AG09309 (cell line): Measurements from ENCODE around the gene TMEM163.

Experiments
- DNase-seq: peaks from one replicate; pipeline ENCODE4 v3.0.0-alpha.2; 2010; ENCODE audit warnings: low read depth
- H3K4me3 ChIP-seq: 2 replicates; pipeline ENCODE4 v1.5.1; 2011; ENCODE audit warnings: mild to moderate bottlenecking, low read depth, low read length, moderate library complexity; ENCODE audit not compliant: control insufficient read depth
- CTCF ChIP-seq: IDR thresholded peaks from 2 replicates; pipeline ENCODE4 v1.5.1; 2011; ENCODE audit warnings: mild to moderate bottlenecking, low read depth, low read length, inconsistent platforms; ENCODE audit not compliant: insufficient read depth, control insufficient read depth; ENCODE audit errors: missing control alignments

The TMEM163 gene

GRCh38 chr2:134549104-134549503, 169.7 kb downstream of the TMEM163 start:
- peak; percentile 24 for DNase-seq
- TF ChIP-seq CTCF = no peak
- no peak overlapping the region for H3K4me3 ChIP-seq

GRCh38 chr2:134540990-134541389, 177.8 kb downstream of the TMEM163 start:
- no peak overlapping the region for H3K4me3 ChIP-seq
- TF ChIP-seq CTCF = no peak
- no peak for DNase-seq

GRCh38 chr2:134539981-134540380, 178.8 kb downstream of the TMEM163 start:
- no peak for TF ChIP-seq CTCF
- DNase-seq = no peak
- no peak overlapping the region for H3K4me3 ChIP-seq

GRCh38 chr2:134537702-134538101, 181.1 kb downstream of the TMEM163 start:
- H3K4me3 ChIP-seq = no peak overlapping the region
- no peak for TF ChIP-seq CTCF
- DNase-seq = no peak

GRCh38 chr2:134537121-134537520, 181.7 kb downstream of the TMEM163 start:
- DNase-seq = no peak
- no peak overlapping the region for H3K4me3 ChIP-seq
- no peak for TF ChIP-seq CTCF

- H3K4me3 ChIP-seq = no peak overlapping the region
- TF ChIP-seq CTCF = no peak
- DNase-seq = no peak
These were observed 182.5 kb downstream of the TMEM163 start for GRCh38 chr2:134536296-134536695.

GRCh38 chr2:134532537-134532936, 186.3 kb downstream of the TMEM163 start:
- H3K4me3 ChIP-seq = no peak overlapping the region
- no peak for DNase-seq
- TF ChIP-seq CTCF = no peak
